HepG2 (cell line): ENCODE results near the gene TBC1D5. TPM values are rescaled to one million over a fixed set of nuclear protein-coding genes. Genes with fewer than 3 reads are reported as not detected.

Experiments
- ATAC-seq: fragments of 200-7000 bp; cut with Tn5 transposase; 3 replicates; pipeline ENCODE4 v1.9.1; 2020; ENCODE audit warnings: mild to moderate bottlenecking, moderate library complexity
- BruUV-seq: library from RNA; stranded (reverse); fragments of 400-500 nt; replicated peaks from 2 replicates; lab custom pipeline; 2021; lab: Mats Ljungman, UMichigan
- CTCF ChIA-PET: fragments of 300-600 bp; formaldehyde crosslinking; extraction: SDS; loops from one replicate; lab custom pipeline; 2021; ENCODE audit warnings: low total read pairs, inconsistent platforms, low intra/inter-chr PET ratio; lab: Yijun Ruan, JAX
- POLR2A ChIA-PET: fragments of 350-600 bp; sonication (Branson Sonifier 250); formaldehyde crosslinking; loops from one replicate; lab custom pipeline; 2020; ENCODE audit warnings: antibody characterized with exemption, inconsistent platforms; lab: Yijun Ruan, JAX
- DNase-seq: peaks from one replicate; pipeline ENCODE4 v3.0.0-alpha.2; 2015; ENCODE audit warnings: low spot score
- FAIRE-seq: peaks from 3 replicates; lab custom pipeline; 2011; peaks lifted over from hg19 to GRCh38; lab: Jason Lieb, UNC
- H2AFZ ChIP-seq: one replicate; pipeline ENCODE4 v1.6.1; 2011; ENCODE audit warnings: low read length, inconsistent platforms
- H3K27ac ChIP-seq: fragments of 300-600 bp; 3 replicates; pipeline ENCODE4 v1.8.0; 2011; ENCODE audit warnings: mixed run types, mild to moderate bottlenecking, mixed read lengths, low read length, inconsistent platforms; ENCODE audit not compliant: insufficient read depth; ENCODE audit errors: extremely low read length
- H3K27me3 ChIP-seq, 2 experiments: fragments of 200-600 bp in 1 of 2; 2 replicates in 1 of 2; 3 replicates in 1 of 2; pipeline versions ENCODE4 v1.6.0 to v1.8.0; 2011; ENCODE audit warnings: low read length in 2 of 2, mild to moderate bottlenecking in 2 of 2, moderate library complexity in 2 of 2, inconsistent platforms in 1 of 2; ENCODE audit not compliant: insufficient read depth in 2 of 2, control insufficient read depth in 1 of 2
- H3K36me3 ChIP-seq, 2 experiments: fragments of 200-600 bp in 1 of 2; replicated peaks in 1 of 2; 2 replicates in 1 of 2; 3 replicates in 1 of 2; pipeline versions ENCODE4 v1.5.1 to v1.8.0; 2011; ENCODE audit warnings: low read length in 2 of 2, inconsistent platforms in 1 of 2; ENCODE audit not compliant: insufficient read depth in 2 of 2, control insufficient read depth in 1 of 2
- H3K4me1 ChIP-seq: 2 replicates; pipeline ENCODE4 v1.5.1; 2012; ENCODE audit warnings: low read length, inconsistent platforms; ENCODE audit not compliant: insufficient read depth
- H3K4me2 ChIP-seq: 2 replicates; pipeline ENCODE4 v1.6.0; 2011; ENCODE audit warnings: low read depth, low read length, inconsistent platforms
- H3K4me3 ChIP-seq, 3 experiments: fragments of 200-600 bp in 1 of 3; sonication (generic), shearing (Covaris generic) in 1 of 3; replicated peaks in 1 of 3; 2 replicates each; pipeline ENCODE4 v1.5.1; 2011 to 2016; ENCODE audit warnings: low read length in 3 of 3, inconsistent platforms in 2 of 3, low read depth in 2 of 3, mild to moderate bottlenecking in 2 of 3, control low read depth in 1 of 3, mixed read lengths in 1 of 3; ENCODE audit not compliant: insufficient read depth in 1 of 3
- H3K79me2 ChIP-seq: one replicate; pipeline ENCODE4 v1.6.1; 2011; ENCODE audit warnings: low read length, inconsistent platforms; ENCODE audit not compliant: insufficient read depth
- H3K9ac ChIP-seq: 2 replicates; pipeline ENCODE4 v1.6.0; 2011; ENCODE audit warnings: mild to moderate bottlenecking, low read depth, low read length, inconsistent platforms; ENCODE audit not compliant: insufficient read depth
- H3K9me3 ChIP-seq: 2 replicates; pipeline ENCODE4 v1.5.1; 2012; ENCODE audit warnings: mild to moderate bottlenecking, low read length
- H4K20me1 ChIP-seq: 2 replicates; pipeline ENCODE4 v1.6.0; 2011; ENCODE audit warnings: inconsistent platforms, mild to moderate bottlenecking, low read length, moderate library complexity; ENCODE audit not compliant: insufficient read depth
- KAT8 ChIP-seq: IDR thresholded peaks from 2 replicates; pipeline ENCODE4 v1.6.1; 2016; ENCODE audit warnings: missing genetic modification reagents, missing compliant biosample characterization
- MTF2 ChIP-seq: sonication (generic); formaldehyde crosslinking; IDR thresholded peaks from 2 replicates; pipeline ENCODE4 v1.5.0; 2020; ENCODE audit warnings: missing genetic modification reagents, borderline replicate concordance
- RORA ChIP-seq: sonication (generic); formaldehyde crosslinking; IDR thresholded peaks from 2 replicates; pipeline ENCODE4 v1.5.0; 2020; ENCODE audit warnings: mild to moderate bottlenecking, missing genetic modification reagents, moderate library complexity
- ZMYM2 ChIP-seq: sonication (generic); formaldehyde crosslinking; IDR thresholded peaks from 2 replicates; pipeline ENCODE4 v1.8.0; 2022; ENCODE audit warnings: mild to moderate bottlenecking, missing genetic modification reagents
- ZNF766 ChIP-seq: sonication (generic); formaldehyde crosslinking; IDR thresholded peaks from 2 replicates; pipeline ENCODE4 v1.5.0; 2020; ENCODE audit warnings: missing genetic modification reagents, borderline replicate concordance
- in situ Hi-C: cut with HindIII; loops from 2 replicates; pipeline ENCODE4 v1.10.0; 2017; ENCODE audit warnings: low pct_unique_long_range_greater_than_20kb; ENCODE audit not compliant: extremely low pct_ligation_motif_present
- intact Hi-C: fragments of 100-400 bp; cut with micrococcal nuclease; formaldehyde crosslinking; loops from one replicate; pipeline ENCODE4 v1.10.0; 2022; ENCODE audit not compliant: unreplicated experiment
- polyA plus RNA-seq, 8 experiments: library from polyadenylated mRNA; depleted of rRNA in 3 of 8; stranded (reverse) in 7 of 8; unstranded in 1 of 8; fragments of >200 nt; fragmentation: Illumina TruSeq in 4 of 8; extraction: Trizol in 4 of 8; gene quantifications; 2 replicates each; pipeline versions ENCODE4 v1.2.1 to v1.2.3, GENCODE V29; 2011 to 2016; ENCODE audit warnings: low read depth in 4 of 8, missing spikeins in 1 of 8, mixed read lengths in 1 of 8; ENCODE audit not compliant: insufficient read depth in 1 of 8
- total RNA-seq, 5 experiments: library from RNA; depleted of rRNA; stranded (reverse); fragments of >200 nt; fragmentation: Illumina TruSeq; extraction: Trizol; gene quantifications; 2 replicates each; pipeline ENCODE4 v1.2.3, GENCODE V29; 2016; ENCODE audit warnings: low read depth in 1 of 5
- TF ChIP-seq, protein P1 (sequence below): sonication (generic); formaldehyde crosslinking; IDR thresholded peaks from 2 replicates; pipeline ENCODE4 v1.5.0; 2020; ENCODE audit warnings: mild to moderate bottlenecking, missing genetic modification reagents

The TBC1D5 gene
- total and polyA plus RNA-seq, 2 of the 13 experiments (the other 11 are each of a cell fraction or from before 2014, with no cell fraction given): 19.2 to 33.3 TPM

- TF ChIP-seq, protein P1, sequence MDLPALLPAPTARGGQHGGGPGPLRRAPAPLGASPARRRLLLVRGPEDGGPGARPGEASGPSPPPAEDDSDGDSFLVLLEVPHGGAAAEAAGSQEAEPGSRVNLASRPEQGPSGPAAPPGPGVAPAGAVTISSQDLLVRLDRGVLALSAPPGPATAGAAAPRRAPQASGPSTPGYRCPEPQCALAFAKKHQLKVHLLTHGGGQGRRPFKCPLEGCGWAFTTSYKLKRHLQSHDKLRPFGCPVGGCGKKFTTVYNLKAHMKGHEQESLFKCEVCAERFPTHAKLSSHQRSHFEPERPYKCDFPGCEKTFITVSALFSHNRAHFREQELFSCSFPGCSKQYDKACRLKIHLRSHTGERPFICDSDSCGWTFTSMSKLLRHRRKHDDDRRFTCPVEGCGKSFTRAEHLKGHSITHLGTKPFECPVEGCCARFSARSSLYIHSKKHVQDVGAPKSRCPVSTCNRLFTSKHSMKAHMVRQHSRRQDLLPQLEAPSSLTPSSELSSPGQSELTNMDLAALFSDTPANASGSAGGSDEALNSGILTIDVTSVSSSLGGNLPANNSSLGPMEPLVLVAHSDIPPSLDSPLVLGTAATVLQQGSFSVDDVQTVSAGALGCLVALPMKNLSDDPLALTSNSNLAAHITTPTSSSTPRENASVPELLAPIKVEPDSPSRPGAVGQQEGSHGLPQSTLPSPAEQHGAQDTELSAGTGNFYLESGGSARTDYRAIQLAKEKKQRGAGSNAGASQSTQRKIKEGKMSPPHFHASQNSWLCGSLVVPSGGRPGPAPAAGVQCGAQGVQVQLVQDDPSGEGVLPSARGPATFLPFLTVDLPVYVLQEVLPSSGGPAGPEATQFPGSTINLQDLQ (CRISPR knock-in tag): no peak
- TF ChIP-seq, all 625 proteins: peak for 10
These were observed 509.0 kb downstream of the TBC1D5 start (continued) for GRCh38 chr3:17233398-17233800.

GRCh38 chr3:17232442-17232841, 510.0 kb downstream of the TBC1D5 start:
- CTCF ChIA-PET: interaction anchor here (3.1 kb wide), 1 partner anchor 631 kb away, joined by 24 read pairs; no protein-coding TSS in a partner anchor
- Histone ChIP-seq H3K36me3 (0 out of 5 replicates have a peak, but pooled peaks cover 0 to 6% of the 10 kb centered on the region in 2 experiments), H3K27me3 (no peaks in the 10 kb centered on the region), H3K27ac (peak overlapping the region; percentile 44), H3K4me1 (peaks cover 26% of the 10 kb centered on the region), H3K4me2 (peak overlapping the region; percentile 18; the same call in 1 of the 2 replicates), H2AFZ (no peak overlapping the region), H3K79me2 (no peaks in the 10 kb centered on the region), H3K4me3 (no peak overlapping the region), H4K20me1 (no peaks in the 10 kb centered on the region), H3K9me3 (no peaks in the 10 kb centered on the region), H3K9ac (no peak overlapping the region)
- no peak for DNase-seq
- intact Hi-C loops: loop anchor here (2.0 to 5.0 kb wide), 3 partner anchors 200 to 404 kb away; no protein-coding TSS in a partner anchor
- no peak for FAIRE-seq
- ATAC-seq: no peak
- no peak for TF ChIP-seq ZNF766 (CRISPR knock-in tag)
- TF ChIP-seq RORA (CRISPR knock-in tag): no peak
- no peak for TF ChIP-seq MTF2 (CRISPR knock-in tag)
- no peak for TF ChIP-seq ZMYM2 (CRISPR knock-in tag)
- no peak for TF ChIP-seq KAT8
- in situ Hi-C loops: no loop called here
- POLR2A ChIA-PET: no interaction called here
- no TSS peak for BruUV-seq
